Activated CD8-positive, alpha-beta T cell treated with anti-CD3 and anti-CD28 coated beads for 36 hours (primary cell): ENCODE measurements around the gene SH3PXD2B. TPM values are rescaled to one million over a fixed set of nuclear protein-coding genes. Genes with fewer than 3 reads are reported as not detected.

Experiments used
- ATAC-seq: fragments of 200-7000 bp; cut with Tn5 transposase; one replicate; pipeline ENCODE4 v1.10.0; 2021; ENCODE audit warnings: mild to moderate bottlenecking, moderate library complexity
- CTCF ChIA-PET: fragments of 350-600 bp; sonication (Branson Sonifier 250); formaldehyde crosslinking; loops from one replicate; lab custom pipeline; 2021; ENCODE audit warnings: antibody characterized with exemption; lab: Charles Lee
- POLR2A ChIA-PET: fragments of 350-600 bp; sonication (Branson Sonifier 250); formaldehyde crosslinking; loops from one replicate; lab custom pipeline; 2021; ENCODE audit warnings: antibody characterized with exemption; lab: Charles Lee
- DNase-seq: peaks from one replicate; pipeline ENCODE4 v3.0.0-alpha.2; 2020
- H3K27ac Mint-ChIP-seq: one replicate; pipeline ENCODE4 v1.8.0; 2021; ENCODE audit warnings: mild to moderate bottlenecking, mixed read lengths
- H3K27me3 Mint-ChIP-seq: one replicate; pipeline ENCODE4 v1.8.0; 2021; ENCODE audit warnings: mixed read lengths
- H3K36me3 Mint-ChIP-seq: one replicate; pipeline ENCODE4 v1.8.0; 2021; ENCODE audit warnings: low read depth, mixed read lengths
- H3K4me1 Mint-ChIP-seq: one replicate; pipeline ENCODE4 v1.8.0; 2021; ENCODE audit warnings: low read depth, mixed read lengths
- H3K4me3 Mint-ChIP-seq: one replicate; pipeline ENCODE4 v1.8.0; 2021; ENCODE audit warnings: mild to moderate bottlenecking, moderate library complexity, mixed read lengths
- H3K9me3 Mint-ChIP-seq: one replicate; pipeline ENCODE4 v1.8.0; 2021; ENCODE audit warnings: mixed read lengths
- intact Hi-C: fragments of 100-400 bp; cut with micrococcal nuclease; formaldehyde crosslinking; loops from one replicate; pipeline ENCODE4 v1.10.0; 2022
- total RNA-seq, 2 experiments: library from RNA; stranded (reverse); gene quantifications; one replicate each; pipeline ENCODE4 v1.2.3, GENCODE V29; 2021
- TF ChIP-seq, protein P1 (sequence below): fragments of 200-600 bp; IDR thresholded peaks from one replicate; pipeline ENCODE4 v1.8.0; 2022; ENCODE audit warnings: antibody characterized with exemption, mild to moderate bottlenecking

The SH3PXD2B gene
- total RNA-seq, 2 experiments from 2014 or later, result 0.38 to 0.47 TPM

GRCh38 chr5:172280317-172280716 is 174.0 kb downstream of the SH3PXD2B start:
- DNase-seq (no peak), ATAC-seq (no peak)
- ChIA-PET CTCF (interaction anchor here (0.6 to 2.2 kb wide), 5 partner anchors 13 to 261 kb away, joined by 3 to 11 read pairs (median 4); partner anchors contain the start of gene STK10), POLR2A (no interaction called here)
- Mint-ChIP-seq H3K4me3 (no peak overlapping the region), H3K9me3 (no peaks in the 10 kb centered on the region), H3K36me3 (peaks cover 20% of the 10 kb centered on the region), H3K4me1 (peaks cover 43% of the 10 kb centered on the region), H3K27ac (no peak overlapping the region), H3K27me3 (no peaks in the 10 kb centered on the region)
- intact Hi-C loops, result loop anchor here (5.0 kb wide), 2 partner anchors 93 to 168 kb away; partner anchors contain the start of gene STK10
- TF ChIP-seq, protein P1, sequence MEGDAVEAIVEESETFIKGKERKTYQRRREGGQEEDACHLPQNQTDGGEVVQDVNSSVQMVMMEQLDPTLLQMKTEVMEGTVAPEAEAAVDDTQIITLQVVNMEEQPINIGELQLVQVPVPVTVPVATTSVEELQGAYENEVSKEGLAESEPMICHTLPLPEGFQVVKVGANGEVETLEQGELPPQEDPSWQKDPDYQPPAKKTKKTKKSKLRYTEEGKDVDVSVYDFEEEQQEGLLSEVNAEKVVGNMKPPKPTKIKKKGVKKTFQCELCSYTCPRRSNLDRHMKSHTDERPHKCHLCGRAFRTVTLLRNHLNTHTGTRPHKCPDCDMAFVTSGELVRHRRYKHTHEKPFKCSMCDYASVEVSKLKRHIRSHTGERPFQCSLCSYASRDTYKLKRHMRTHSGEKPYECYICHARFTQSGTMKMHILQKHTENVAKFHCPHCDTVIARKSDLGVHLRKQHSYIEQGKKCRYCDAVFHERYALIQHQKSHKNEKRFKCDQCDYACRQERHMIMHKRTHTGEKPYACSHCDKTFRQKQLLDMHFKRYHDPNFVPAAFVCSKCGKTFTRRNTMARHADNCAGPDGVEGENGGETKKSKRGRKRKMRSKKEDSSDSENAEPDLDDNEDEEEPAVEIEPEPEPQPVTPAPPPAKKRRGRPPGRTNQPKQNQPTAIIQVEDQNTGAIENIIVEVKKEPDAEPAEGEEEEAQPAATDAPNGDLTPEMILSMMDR, result no peak

- CTCF ChIA-PET, result no interaction called here
Measured at GRCh38 chr5:172278356-172278755, 176.0 kb downstream of the SH3PXD2B start.

DNA sequence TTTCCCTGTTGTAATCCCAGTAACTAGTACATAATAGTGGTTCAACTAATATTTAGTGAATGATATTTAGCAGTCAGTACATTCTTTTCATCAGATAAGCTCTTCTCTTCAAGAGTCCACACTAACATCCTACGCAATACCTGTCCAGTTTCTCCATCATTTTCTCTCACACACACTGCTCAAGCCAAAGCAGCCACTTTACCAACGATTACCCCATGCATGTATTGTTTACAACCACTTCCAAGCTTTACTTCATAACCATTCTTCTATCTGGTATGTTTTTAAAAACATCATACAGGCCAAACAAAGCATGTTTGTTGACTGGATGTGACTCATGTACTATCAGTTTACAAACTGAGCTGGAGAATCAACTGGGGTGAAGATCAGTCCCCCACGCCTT is 178.1 kb downstream of the SH3PXD2B start:
- ChIA-PET CTCF (interaction anchor here (0.9 to 1.4 kb wide), 2 partner anchors 89 to 170 kb away, joined by 3 read pairs; no protein-coding TSS in a partner anchor), POLR2A (no interaction called here)
- H3K9me3 Mint-ChIP-seq, result peaks cover 2% of the 10 kb centered on the region
- peaks cover 39% of the 10 kb centered on the region for H3K36me3 Mint-ChIP-seq
- no peak for ATAC-seq
- H3K27me3 Mint-ChIP-seq, result no peaks in the 10 kb centered on the region
- TF ChIP-seq, protein P1, result no peak
- intact Hi-C loops, result no loop called here
- H3K4me3 Mint-ChIP-seq, result no peak overlapping the region
- no peak overlapping the region for H3K27ac Mint-ChIP-seq
- peaks cover 52% of the 10 kb centered on the region for H3K4me1 Mint-ChIP-seq
- DNase-seq, result no peak

More at GRCh38 chr5:172278356-172278755, 176.0 kb downstream of the SH3PXD2B start:
- POLR2A ChIA-PET, result interaction anchor here (0.7 to 1.1 kb wide), 2 partner anchors 103 to 271 kb away, joined by 3 read pairs; no protein-coding TSS in a partner anchor
- TF ChIP-seq, protein P1, result no peak
- Mint-ChIP-seq H3K4me3 (no peak overlapping the region), H3K27me3 (no peaks in the 10 kb centered on the region), H3K9me3 (peaks cover 2% of the 10 kb centered on the region), H3K27ac (no peak overlapping the region), H3K36me3 (peaks cover 32% of the 10 kb centered on the region), H3K4me1 (peaks cover 52% of the 10 kb centered on the region)
- DNase-seq, result no peak
- ATAC-seq, result no peak
- intact Hi-C loops, result no loop called here

Other genes with a start within 250 kb of the SH3PXD2B start
- 1 to 10 TPM; 7.9 to 8.3 TPM for gene UBTD2, start 170.8 kb downstream of the SH3PXD2B start, total RNA-seq
- under 1 TPM; 0.18 to 0.22 TPM for gene NEURL1B, start 186.7 kb upstream of the SH3PXD2B start, total RNA-seq